Endothelial cell (in vitro differentiated cells): ENCODE results near the gene PLCH2. TPM values are rescaled to one million over a fixed set of nuclear protein-coding genes. Genes with fewer than 3 reads are reported as not detected.

ENCODE experiments used
- DNase-seq: peaks from one replicate; pipeline ENCODE4 v3.0.0; 2021; ENCODE audit warnings: low spot score
- H3K27ac Mint-ChIP-seq: one replicate; pipeline ENCODE4 v1.8.0; 2021; ENCODE audit warnings: mixed read lengths, inconsistent platforms; ENCODE audit not compliant: unreplicated experiment
- H3K27me3 Mint-ChIP-seq: one replicate; pipeline ENCODE4 v1.8.0; 2021; ENCODE audit warnings: mild to moderate bottlenecking, moderate library complexity, mixed read lengths, inconsistent platforms; ENCODE audit not compliant: unreplicated experiment
- H3K36me3 Mint-ChIP-seq: one replicate; pipeline ENCODE4 v1.8.0; 2021; ENCODE audit warnings: mild to moderate bottlenecking, low read depth, mixed read lengths, inconsistent platforms; ENCODE audit not compliant: unreplicated experiment
- H3K4me1 Mint-ChIP-seq: one replicate; pipeline ENCODE4 v1.8.0; 2021; ENCODE audit warnings: mild to moderate bottlenecking, mixed read lengths, inconsistent platforms; ENCODE audit not compliant: unreplicated experiment
- H3K4me3 Mint-ChIP-seq: one replicate; pipeline ENCODE4 v1.8.0; 2021; ENCODE audit warnings: mild to moderate bottlenecking, mixed read lengths, inconsistent platforms; ENCODE audit not compliant: unreplicated experiment
- H3K9me3 Mint-ChIP-seq: one replicate; pipeline ENCODE4 v1.8.0; 2021; ENCODE audit warnings: mixed read lengths, inconsistent platforms; ENCODE audit not compliant: unreplicated experiment
- total RNA-seq: library from RNA; stranded (reverse); fragmentation: NEBNext Ultra II Directional; extraction: Animal tissue kit (Norgen Biotek cat#: 25700); gene quantifications from one replicate; pipeline ENCODE4 v1.2.1, GENCODE V29; 2021; ENCODE audit not compliant: unreplicated experiment
- TF ChIP-seq, protein P1 (sequence below): fragments of 200-600 bp; sonication (generic); IDR thresholded peaks from one replicate; pipeline ENCODE4 v1.5.0; 2021; ENCODE audit warnings: antibody characterized with exemption; ENCODE audit not compliant: unreplicated experiment

Gene PLCH2
- total RNA-seq, 1 donor from 2014 or later, result not detected

DNA sequence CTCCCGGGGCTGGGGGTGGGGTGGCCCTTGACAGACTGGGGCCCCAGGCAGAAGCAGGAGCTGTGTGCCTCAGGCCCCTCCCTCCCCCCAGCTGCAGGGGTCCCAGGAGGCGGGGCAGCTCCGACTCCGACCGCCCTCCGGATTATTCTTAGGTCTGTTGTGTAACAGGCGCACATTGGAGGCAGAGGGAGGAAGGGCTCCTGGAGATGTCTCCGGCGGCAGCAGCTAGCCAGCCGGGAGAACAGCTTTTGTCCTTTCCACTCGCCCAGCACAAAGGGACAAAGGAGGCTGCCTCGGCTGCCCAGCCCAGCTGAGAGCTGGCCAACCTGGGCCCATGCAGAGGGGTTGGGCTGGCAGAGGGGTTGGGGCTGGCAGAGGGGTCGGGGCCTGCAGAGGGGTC is 29.7 kb upstream of the PLCH2 start:
- Mint-ChIP-seq H3K4me1 (no peaks in the 10 kb centered on the region), H3K4me3 (no peak overlapping the region), H3K9me3 (no peaks in the 10 kb centered on the region), H3K27me3 (peaks cover 5% of the 10 kb centered on the region), H3K27ac (no peak overlapping the region), H3K36me3 (no peaks in the 10 kb centered on the region)
- TF ChIP-seq, protein P1, sequence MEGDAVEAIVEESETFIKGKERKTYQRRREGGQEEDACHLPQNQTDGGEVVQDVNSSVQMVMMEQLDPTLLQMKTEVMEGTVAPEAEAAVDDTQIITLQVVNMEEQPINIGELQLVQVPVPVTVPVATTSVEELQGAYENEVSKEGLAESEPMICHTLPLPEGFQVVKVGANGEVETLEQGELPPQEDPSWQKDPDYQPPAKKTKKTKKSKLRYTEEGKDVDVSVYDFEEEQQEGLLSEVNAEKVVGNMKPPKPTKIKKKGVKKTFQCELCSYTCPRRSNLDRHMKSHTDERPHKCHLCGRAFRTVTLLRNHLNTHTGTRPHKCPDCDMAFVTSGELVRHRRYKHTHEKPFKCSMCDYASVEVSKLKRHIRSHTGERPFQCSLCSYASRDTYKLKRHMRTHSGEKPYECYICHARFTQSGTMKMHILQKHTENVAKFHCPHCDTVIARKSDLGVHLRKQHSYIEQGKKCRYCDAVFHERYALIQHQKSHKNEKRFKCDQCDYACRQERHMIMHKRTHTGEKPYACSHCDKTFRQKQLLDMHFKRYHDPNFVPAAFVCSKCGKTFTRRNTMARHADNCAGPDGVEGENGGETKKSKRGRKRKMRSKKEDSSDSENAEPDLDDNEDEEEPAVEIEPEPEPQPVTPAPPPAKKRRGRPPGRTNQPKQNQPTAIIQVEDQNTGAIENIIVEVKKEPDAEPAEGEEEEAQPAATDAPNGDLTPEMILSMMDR, result no peak
- no peak for DNase-seq

DNA sequence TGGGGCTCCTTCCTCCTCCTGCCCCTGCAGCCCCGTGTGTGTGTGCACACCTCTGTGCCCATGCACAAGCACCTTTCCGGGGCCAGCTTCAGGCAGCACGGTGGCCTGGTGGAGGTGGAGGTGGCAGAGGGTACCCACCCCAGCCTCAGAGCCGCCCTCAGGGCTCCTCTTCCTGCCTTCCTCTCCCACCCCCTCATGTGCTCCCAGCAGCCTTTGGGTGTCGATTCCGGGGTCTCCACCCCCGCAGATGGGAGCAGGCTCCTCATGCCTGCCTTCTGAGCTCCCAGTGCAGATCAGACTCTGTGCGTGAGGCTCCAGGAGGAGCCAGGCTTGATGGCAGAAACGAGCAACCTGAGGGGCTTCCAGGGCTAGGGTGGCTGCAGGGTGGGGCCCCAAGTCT is 29.2 kb upstream of the PLCH2 start:
- H3K4me3 Mint-ChIP-seq, result no peak overlapping the region

DNA sequence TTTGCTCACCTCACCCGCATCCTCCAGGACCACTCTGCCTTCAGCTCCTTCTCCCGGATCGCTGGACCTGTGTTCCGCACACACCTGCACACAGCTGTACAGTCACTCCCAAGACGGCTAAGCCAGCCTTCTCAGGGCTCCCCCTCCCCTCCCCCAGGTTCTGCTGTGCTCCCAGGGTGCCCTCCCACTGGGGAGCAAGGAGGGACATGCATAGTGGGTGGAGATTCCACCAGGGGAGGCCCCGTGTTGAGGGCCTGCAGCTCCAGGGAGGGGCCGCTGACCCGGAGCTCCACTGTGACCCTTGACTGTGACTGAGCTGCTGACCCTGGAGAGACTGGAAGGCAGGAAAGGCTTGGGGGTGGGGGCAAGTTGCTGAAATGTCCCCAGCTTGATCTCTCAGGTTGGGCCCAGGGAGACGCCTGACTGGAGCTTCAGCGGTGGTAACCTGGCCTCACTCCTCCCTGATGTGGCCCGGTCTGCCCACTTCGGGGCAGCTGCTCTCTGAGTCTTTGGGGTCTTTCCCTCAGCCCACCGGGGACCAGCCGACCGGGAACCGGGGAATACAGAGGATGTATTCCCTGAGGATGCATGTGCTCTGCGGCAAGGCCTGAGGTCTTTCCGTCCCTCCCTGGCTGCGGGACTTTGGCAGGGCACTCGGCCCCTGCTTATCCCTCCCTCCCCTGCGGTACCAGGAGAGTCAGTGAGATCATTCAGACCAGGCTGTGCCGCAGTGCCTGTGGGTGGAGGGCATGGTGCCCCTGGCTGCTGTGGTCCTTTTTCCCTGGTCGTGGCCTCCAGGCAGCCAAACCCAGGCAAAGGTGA is 28.6 kb upstream of the PLCH2 start:
- Mint-ChIP-seq H3K27me3 (peaks cover 5% of the 10 kb centered on the region), H3K4me3 (no peak overlapping the region), H3K9me3 (no peaks in the 10 kb centered on the region), H3K27ac (no peak overlapping the region), H3K36me3 (no peaks in the 10 kb centered on the region), H3K4me1 (no peaks in the 10 kb centered on the region)
- DNase-seq, result no peak
- TF ChIP-seq, protein P1, result no peak

More for the DNA sequence above, 29.2 kb upstream of the PLCH2 start:
- Mint-ChIP-seq H3K27ac (no peak overlapping the region), H3K27me3 (peaks cover 5% of the 10 kb centered on the region), H3K4me1 (no peaks in the 10 kb centered on the region), H3K36me3 (no peaks in the 10 kb centered on the region), H3K9me3 (no peaks in the 10 kb centered on the region)
- TF ChIP-seq, protein P1, result no peak
- DNase-seq, result no peak

DNA sequence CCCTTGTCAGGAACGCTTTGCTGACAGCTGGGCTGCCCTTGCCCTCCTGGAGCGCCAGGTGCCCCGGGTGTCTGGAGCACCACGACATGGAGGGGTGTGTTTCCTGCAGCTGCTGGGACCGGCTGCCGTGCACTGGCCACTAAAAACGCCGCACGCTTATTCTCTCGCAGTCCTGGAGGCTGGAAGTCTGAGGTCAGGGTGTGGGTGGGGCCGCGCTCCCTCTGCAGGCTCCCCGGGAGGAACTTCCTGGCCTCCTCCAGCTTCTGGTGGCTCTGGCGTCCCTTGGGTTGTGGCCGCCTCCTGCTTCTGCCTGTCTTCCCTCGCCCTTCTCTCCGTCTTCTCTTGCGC is 28.0 kb upstream of the PLCH2 start:
- H3K27ac Mint-ChIP-seq, result no peak overlapping the region
- no peak for DNase-seq
- TF ChIP-seq, protein P1, result no peak
- no peaks in the 10 kb centered on the region for H3K9me3 Mint-ChIP-seq
- H3K4me3 Mint-ChIP-seq, result no peak overlapping the region
- no peaks in the 10 kb centered on the region for H3K4me1 Mint-ChIP-seq
- peaks cover 4% of the 10 kb centered on the region for H3K27me3 Mint-ChIP-seq
- H3K36me3 Mint-ChIP-seq, result no peaks in the 10 kb centered on the region

DNA sequence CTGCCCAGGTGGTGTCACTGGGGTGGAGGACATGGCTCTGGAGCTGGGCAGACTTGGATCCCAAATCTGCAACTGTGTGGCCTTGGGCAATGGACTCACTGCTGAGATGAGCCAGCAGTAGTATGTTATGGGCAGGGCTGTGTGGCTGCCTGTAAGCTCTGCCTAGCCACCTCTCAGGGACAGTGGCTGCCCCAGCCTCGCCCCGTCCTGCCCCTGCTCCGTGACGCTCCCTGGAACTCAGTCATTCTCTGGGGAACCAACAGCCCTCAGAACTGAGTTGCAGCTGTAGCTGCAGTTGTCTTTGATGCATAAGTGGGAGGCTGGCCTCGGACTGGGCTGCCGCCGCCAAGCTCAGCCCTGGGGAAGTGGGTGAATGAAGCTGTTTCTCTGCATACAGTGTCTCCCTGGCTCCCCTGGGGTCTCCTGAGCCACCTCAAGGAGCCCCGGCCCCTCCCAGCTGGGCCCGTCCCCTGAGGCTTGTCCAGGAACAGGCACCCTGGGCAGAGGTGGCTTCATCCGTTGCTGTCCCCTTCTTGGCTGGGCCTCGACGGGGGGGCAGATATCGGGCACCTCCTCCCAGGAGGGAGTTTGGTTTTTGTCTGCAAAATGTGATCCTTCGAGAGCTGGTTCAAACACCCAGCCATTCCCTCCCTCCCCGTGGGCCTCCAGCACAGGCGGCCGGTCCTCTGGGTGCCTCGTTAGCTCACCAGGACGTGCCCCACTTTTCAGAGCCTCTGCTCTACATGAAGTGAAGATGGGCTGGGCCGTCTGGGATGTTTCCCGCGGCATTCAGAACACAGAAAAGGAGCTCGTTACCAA is 26.2 kb upstream of the PLCH2 start:
- Mint-ChIP-seq H3K27me3 (peaks cover 3% of the 10 kb centered on the region), H3K9me3 (no peaks in the 10 kb centered on the region), H3K27ac (no peak overlapping the region), H3K4me3 (no peak overlapping the region), H3K36me3 (no peaks in the 10 kb centered on the region), H3K4me1 (no peaks in the 10 kb centered on the region)
- TF ChIP-seq, protein P1, result no peak
- DNase-seq, result no peak
